ENCODE data around the gene PIH1D2. TPM values are rescaled to one million over a fixed set of nuclear protein-coding genes. Genes with fewer than 3 reads are reported as not detected.
A peak's percentile ranks its signal among the peaks of the same experiment; 100 is the strongest.

PIH1D2 gene
- total RNA-seq, 1 experiment from 2014 or later: 2.8 TPM

DNA sequence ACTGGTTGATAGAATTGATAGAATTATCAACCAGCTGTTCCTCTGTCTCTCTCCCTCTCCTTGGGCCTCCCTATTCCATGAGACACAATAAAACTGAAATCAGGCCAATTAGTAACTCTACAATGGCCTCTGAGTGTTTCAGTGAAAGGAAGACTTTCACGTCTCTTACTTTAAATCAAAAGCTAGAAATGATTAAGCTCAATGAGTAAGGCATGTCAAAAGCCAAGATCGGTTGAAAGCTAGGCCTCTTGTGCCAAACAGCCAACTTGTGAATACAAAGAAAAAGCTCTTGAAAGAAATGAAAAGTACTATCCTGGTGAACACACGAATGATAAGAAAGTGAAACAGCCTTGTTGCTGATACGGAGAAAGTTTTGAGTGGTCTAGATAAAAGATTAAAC lies 16.6 kb downstream of the PIH1D2 start:
- Histone ChIP-seq H3K27ac (ENCODE audit: low read depth, low read length, poor library complexity, severe bottlenecking) (peak overlapping the region; percentile 11), H3K4me1 (ENCODE audit: insufficient read depth, low read length, poor library complexity, severe bottlenecking) (no peaks in the 10 kb centered on the region), H3K36me3 (ENCODE audit: insufficient read depth, low read length, poor library complexity, severe bottlenecking) (peaks cover 65% of the 10 kb centered on the region), H3K9me3 (ENCODE audit: low read depth, low read length, poor library complexity, severe bottlenecking) (no peaks in the 10 kb centered on the region), H3K27me3 (replicated peaks; ENCODE audit: insufficient read depth, low read depth, low read length, poor library complexity) (no peaks in the 10 kb centered on the region), H3K4me3 (ENCODE audit: low read depth, low read length, poor library complexity, severe bottlenecking) (no peak overlapping the region)
- TF ChIP-seq CTCF (conservative IDR thresholded peaks at IDR 0.05; ENCODE audit: low read depth, low read length): no peak
- no peak for TF ChIP-seq EZH2 (IDR thresholded peaks at IDR 0.05; ENCODE audit: borderline replicate concordance, low read depth, low read length, poor library complexity, severe bottlenecking)
- no peak for DNase-seq (ENCODE audit: low spot score)
- ChIA-PET CTCF (no interaction called here), POLR2A (ENCODE audit: low non-redundant PET) (no interaction called here)
- intact Hi-C loops (cut with micrococcal nuclease; ENCODE audit: unreplicated experiment): no loop called here
- BruUV-seq (replicated peaks): TSS peak; percentile 18

DNA sequence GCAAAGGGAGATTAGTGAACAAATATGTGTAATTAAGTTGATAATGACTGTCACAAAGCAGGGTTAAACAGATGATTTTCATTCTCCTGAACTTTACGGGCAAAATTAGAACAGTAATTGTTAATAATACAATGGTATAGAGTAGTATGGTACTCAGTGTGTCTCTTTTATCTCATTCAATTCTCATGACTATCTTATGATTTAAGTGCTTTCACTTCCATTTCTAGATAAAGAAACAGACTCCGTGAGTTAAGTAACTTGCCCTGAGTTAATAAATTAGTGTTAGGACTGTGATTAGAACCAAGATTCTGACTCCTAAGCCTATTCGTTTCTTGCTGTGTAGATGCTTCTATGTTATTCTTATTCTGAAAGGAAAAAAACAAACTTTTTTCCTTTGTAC lies 22.0 kb downstream of the PIH1D2 start:
- POLR2A ChIA-PET (ENCODE audit: low non-redundant PET): no interaction called here
- intact Hi-C loops (cut with micrococcal nuclease; ENCODE audit: unreplicated experiment): no loop called here
- CTCF ChIA-PET: no interaction called here
- Histone ChIP-seq H3K36me3 (ENCODE audit: insufficient read depth, low read length, poor library complexity, severe bottlenecking) (peaks cover 63% of the 10 kb centered on the region), H3K9me3 (ENCODE audit: low read depth, low read length, poor library complexity, severe bottlenecking) (no peaks in the 10 kb centered on the region), H3K27me3 (replicated peaks; ENCODE audit: insufficient read depth, low read depth, low read length, poor library complexity) (no peaks in the 10 kb centered on the region), H3K4me1 (ENCODE audit: insufficient read depth, low read length, poor library complexity, severe bottlenecking) (peaks cover 21% of the 10 kb centered on the region), H3K4me3 (ENCODE audit: low read depth, low read length, poor library complexity, severe bottlenecking) (no peak overlapping the region), H3K27ac (ENCODE audit: low read depth, low read length, poor library complexity, severe bottlenecking) (no peak overlapping the region)
- no peak for DNase-seq (ENCODE audit: low spot score)
- no TSS peak for BruUV-seq (replicated peaks)
- TF ChIP-seq EZH2 (IDR thresholded peaks at IDR 0.05; ENCODE audit: borderline replicate concordance, low read depth, low read length, poor library complexity, severe bottlenecking) (no peak), CTCF (conservative IDR thresholded peaks at IDR 0.05; ENCODE audit: low read depth, low read length) (no peak)

DNA sequence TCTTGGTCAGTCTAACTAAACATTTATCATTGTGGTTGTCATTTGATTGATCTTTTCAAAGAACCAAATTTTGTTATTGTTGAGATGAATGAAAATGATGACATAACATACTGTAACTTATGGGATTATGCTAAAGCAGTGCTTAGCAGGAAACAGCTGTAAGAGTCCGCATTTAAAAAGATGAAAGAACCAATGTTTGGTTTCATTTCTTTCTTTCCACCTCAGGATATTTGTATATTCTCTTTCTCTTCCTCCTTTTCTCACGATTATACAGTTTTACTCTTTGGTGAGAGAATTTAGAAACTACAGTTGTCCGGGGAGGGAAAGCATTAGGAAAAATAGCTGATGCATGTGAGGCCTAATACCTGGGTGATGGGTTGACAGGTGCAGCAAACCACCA lies 23.1 kb downstream of the PIH1D2 start:
- no peaks in the 10 kb centered on the region for H3K9me3 ChIP-seq (ENCODE audit: low read depth, low read length, poor library complexity, severe bottlenecking)
- peaks cover 63% of the 10 kb centered on the region for H3K36me3 ChIP-seq (ENCODE audit: insufficient read depth, low read length, poor library complexity, severe bottlenecking)
- no peak overlapping the region for H3K4me3 ChIP-seq (ENCODE audit: low read depth, low read length, poor library complexity, severe bottlenecking)
- intact Hi-C loops (cut with micrococcal nuclease; ENCODE audit: unreplicated experiment): no loop called here
- no TSS peak for BruUV-seq (replicated peaks)
- CTCF ChIA-PET: no interaction called here
- peak; percentile 60 for DNase-seq (ENCODE audit: low spot score)
- POLR2A ChIA-PET (ENCODE audit: low non-redundant PET): no interaction called here
- peak overlapping the region; percentile 48 for H3K27ac ChIP-seq (ENCODE audit: low read depth, low read length, poor library complexity, severe bottlenecking)
- no peaks in the 10 kb centered on the region for H3K27me3 ChIP-seq (replicated peaks; ENCODE audit: insufficient read depth, low read depth, low read length, poor library complexity)
- H3K4me1 ChIP-seq (ENCODE audit: insufficient read depth, low read length, poor library complexity, severe bottlenecking): peaks cover 21% of the 10 kb centered on the region
- TF ChIP-seq EZH2 (IDR thresholded peaks at IDR 0.05; ENCODE audit: borderline replicate concordance, low read depth, low read length, poor library complexity, severe bottlenecking) (no peak), CTCF (conservative IDR thresholded peaks at IDR 0.05; ENCODE audit: low read depth, low read length) (no peak)

Data from A673 (cell line).